Type B pancreatic cell (in vitro differentiated cells): ENCODE measurements around the gene OR51B6. TPM values are rescaled to one million over a fixed set of nuclear protein-coding genes. Genes with fewer than 3 reads are reported as not detected.

Experiments
- DNase-seq: peaks from one replicate; pipeline ENCODE4 v3.0.0; 2021; ENCODE audit warnings: mixed read lengths; ENCODE audit not compliant: unreplicated experiment; ENCODE audit errors: extremely low spot score
- H3K27ac Mint-ChIP-seq: 2 replicates; pipeline ENCODE4 v1.8.0; 2021; ENCODE audit warnings: mild to moderate bottlenecking, mixed read lengths
- H3K27me3 Mint-ChIP-seq: 2 replicates; pipeline ENCODE4 v1.8.0; 2021; ENCODE audit warnings: mixed read lengths
- H3K36me3 Mint-ChIP-seq: 2 replicates; pipeline ENCODE4 v1.8.0; 2021; ENCODE audit warnings: mixed read lengths
- H3K4me1 Mint-ChIP-seq: one replicate; pipeline ENCODE4 v1.8.0; 2021; ENCODE audit warnings: mixed read lengths; ENCODE audit not compliant: unreplicated experiment
- H3K4me3 Mint-ChIP-seq: 2 replicates; pipeline ENCODE4 v1.8.0; 2021; ENCODE audit warnings: mild to moderate bottlenecking, mixed read lengths
- H3K9me3 Mint-ChIP-seq: 2 replicates; pipeline ENCODE4 v1.8.0; 2021; ENCODE audit warnings: mixed read lengths
- CTCF ChIP-seq: fragments of 200-600 bp; sonication (generic); conservative IDR thresholded peaks from 2 replicates; pipeline ENCODE4 v1.5.0; 2021; ENCODE audit warnings: antibody characterized with exemption, mild to moderate bottlenecking
- total RNA-seq: library from RNA; stranded (reverse); gene quantifications from 2 replicates; pipeline ENCODE4 v1.2.1, GENCODE V29; 2021; ENCODE audit warnings: low replicate concordance

OR51B6 gene
- total RNA-seq, 1 donor from 2014 or later = not detected

GRCh38 chr11:5368502-5369043, 17.3 kb downstream of the OR51B6 start:
- Mint-ChIP-seq H3K27ac (no peak overlapping the region), H3K4me3 (no peak overlapping the region), H3K27me3 (peaks cover 5% of the 10 kb centered on the region), H3K9me3 (no peaks in the 10 kb centered on the region), H3K36me3 (no peaks in the 10 kb centered on the region), H3K4me1 (no peaks in the 10 kb centered on the region)
- no peak for DNase-seq
- TF ChIP-seq CTCF = no peak

GRCh38 chr11:5369789-5370188, 18.5 kb downstream of the OR51B6 start:
- peak; percentile 60 for TF ChIP-seq CTCF
- H3K27me3 Mint-ChIP-seq = peaks cover 5% of the 10 kb centered on the region
- H3K4me3 Mint-ChIP-seq = no peak overlapping the region
- no peaks in the 10 kb centered on the region for H3K4me1 Mint-ChIP-seq
- H3K36me3 Mint-ChIP-seq = no peaks in the 10 kb centered on the region
- DNase-seq = no peak
- H3K9me3 Mint-ChIP-seq = no peaks in the 10 kb centered on the region
- H3K27ac Mint-ChIP-seq = no peak overlapping the region

GRCh38 chr11:5380740-5381342, 29.5 kb downstream of the OR51B6 start:
- H3K9me3 Mint-ChIP-seq = no peaks in the 10 kb centered on the region
- no peaks in the 10 kb centered on the region for H3K36me3 Mint-ChIP-seq
- H3K4me3 Mint-ChIP-seq = no peak overlapping the region
- peak; percentile 84 for TF ChIP-seq CTCF
- H3K4me1 Mint-ChIP-seq = no peaks in the 10 kb centered on the region
- no peak overlapping the region for H3K27ac Mint-ChIP-seq
- DNase-seq = no peak
- no peaks in the 10 kb centered on the region for H3K27me3 Mint-ChIP-seq

GRCh38 chr11:5383576-5383975, 32.3 kb downstream of the OR51B6 start, which contains the start of gene OR51M1:
Gene OR51M1, plus strand, starts transcription at chr11:5383812. Its CDS starts 5,587 bp downstream, at chr11:5389399.
- no peak for DNase-seq
- Mint-ChIP-seq H3K36me3 (no peaks in the 10 kb centered on the region), H3K4me3 (no peak within 1 kb of the TSS), H3K4me1 (no peaks in the 10 kb centered on the region), H3K9me3 (no peaks in the 10 kb centered on the region), H3K27me3 (no peaks in the 10 kb centered on the region), H3K27ac (no peak within 1 kb of the TSS)
- TF ChIP-seq CTCF = no peak

- H3K27ac Mint-ChIP-seq = no peak overlapping the region
- no peaks in the 10 kb centered on the region for H3K27me3 Mint-ChIP-seq
- no peak overlapping the region for H3K4me3 Mint-ChIP-seq
- TF ChIP-seq CTCF = no peak
- H3K9me3 Mint-ChIP-seq = no peaks in the 10 kb centered on the region
- H3K36me3 Mint-ChIP-seq = no peaks in the 10 kb centered on the region
- H3K4me1 Mint-ChIP-seq = no peaks in the 10 kb centered on the region
- no peak for DNase-seq
Measured at GRCh38 chr11:5384335-5384734, 33.0 kb downstream of the OR51B6 start.
